HAP-1 (cell line): ENCODE results near the gene ERGIC1.

Experiments
- DNase-seq, 2 experiments: peaks; one replicate each; pipeline ENCODE4 v3.0.0-alpha.2; 2016 to 2020; ENCODE audit warnings: low spot score in 2 of 2
- H3K27me3 ChIP-seq: fragments of 250-450 bp; sonication (Bioruptor Pico); 2 replicates; pipeline ENCODE4 v1.5.1; 2020; ENCODE audit warnings: low read depth, mild to moderate bottlenecking, moderate library complexity
- H3K36me3 ChIP-seq: fragments of 250-450 bp; sonication (Bioruptor Pico); replicated peaks from 2 replicates; pipeline ENCODE4 v1.5.1; 2020; ENCODE audit warnings: mild to moderate bottlenecking
- H3K4me1 ChIP-seq: fragments of 250-450 bp; sonication (Bioruptor Pico); 2 replicates; pipeline ENCODE4 v1.5.1; 2020; ENCODE audit warnings: mild to moderate bottlenecking
- H3K4me3 ChIP-seq: fragments of 250-450 bp; sonication (Bioruptor Pico); 2 replicates; pipeline ENCODE4 v1.5.1; 2020; ENCODE audit warnings: mild to moderate bottlenecking, moderate library complexity
- H3K9me3 ChIP-seq: fragments of 250-450 bp; sonication (Bioruptor Pico); 2 replicates; pipeline ENCODE4 v1.5.1; 2020; ENCODE audit warnings: mild to moderate bottlenecking, moderate library complexity
- in situ Hi-C: fragments of 300-500 bp; cut with MboI; formaldehyde crosslinking; loops from 3 replicates; pipeline ENCODE4 v1.14.3; 2020; ENCODE audit warnings: low sequenced_read_pairs, inconsistent platforms, mixed read lengths

Gene ERGIC1

GRCh38 chr5:172983542-172984243 is 149.6 kb downstream of the ERGIC1 start, which contains the start of gene ATP6V0E1:
Gene ATP6V0E1 (plus strand): TSS chr5:172983771. CDS start chr5:172983861, 90 bp downstream.
- peak; percentile 92 to 98 for DNase-seq
- H3K4me3 ChIP-seq = peak within 1 kb of the TSS; percentile 78
- no peaks in the 10 kb centered on the region for H3K9me3 ChIP-seq
- H3K36me3 ChIP-seq = peaks cover 27% of the 10 kb centered on the region
- no peaks in the 10 kb centered on the region for H3K27me3 ChIP-seq
- peaks cover 7% of the 10 kb centered on the region for H3K4me1 ChIP-seq
- in situ Hi-C loops = loop anchor here (5.0 to 25.0 kb wide), 4 partner anchors 74 to 604 kb away; partner anchors contain the start of genes BNIP1 and CREBRF

GRCh38 chr5:172984244-172984953 is 150.3 kb downstream of the ERGIC1 start:
- Histone ChIP-seq H3K4me3 (peak overlapping the region; percentile 78), H3K4me1 (peaks cover 7% of the 10 kb centered on the region), H3K27me3 (no peaks in the 10 kb centered on the region), H3K9me3 (no peaks in the 10 kb centered on the region), H3K36me3 (peaks cover 29% of the 10 kb centered on the region)
- DNase-seq = peak; percentile 84 to 85
- in situ Hi-C loops = loop anchor here (5.0 to 25.0 kb wide), 4 partner anchors 73 to 603 kb away; partner anchors contain the start of genes BNIP1 and CREBRF

- Histone ChIP-seq H3K4me3 (no peak overlapping the region; the same call in 1 of the 2 replicates), H3K36me3 (peaks cover 29% of the 10 kb centered on the region), H3K9me3 (no peaks in the 10 kb centered on the region), H3K27me3 (no peaks in the 10 kb centered on the region), H3K4me1 (peaks cover 10% of the 10 kb centered on the region)
- no peak for DNase-seq
- in situ Hi-C loops = loop anchor here (10.0 to 25.0 kb wide), 3 partner anchors 159 to 602 kb away; partner anchors contain the start of gene BNIP1
Observed at GRCh38 chr5:172985596-172985995, 151.5 kb downstream of the ERGIC1 start.

GRCh38 chr5:172988276-172988675 is 154.2 kb downstream of the ERGIC1 start:
- no peak for DNase-seq
- H3K27me3 ChIP-seq = no peaks in the 10 kb centered on the region
- no peak overlapping the region for H3K4me3 ChIP-seq
- H3K4me1 ChIP-seq = peaks cover 10% of the 10 kb centered on the region
- no peaks in the 10 kb centered on the region for H3K9me3 ChIP-seq
- H3K36me3 ChIP-seq = peaks cover 46% of the 10 kb centered on the region
- in situ Hi-C loops = loop anchor here (10.0 to 25.0 kb wide), 3 partner anchors 157 to 599 kb away; partner anchors contain the start of gene BNIP1

- no peak for DNase-seq
- no peaks in the 10 kb centered on the region for H3K9me3 ChIP-seq
- no peaks in the 10 kb centered on the region for H3K27me3 ChIP-seq
- peaks cover 58% of the 10 kb centered on the region for H3K36me3 ChIP-seq
- in situ Hi-C loops = loop anchor here (25.0 kb wide), 1 partner anchor 597 kb away; no protein-coding TSS in a partner anchor
- peaks cover 4% of the 10 kb centered on the region for H3K4me1 ChIP-seq
- no peak overlapping the region for H3K4me3 ChIP-seq
Observed at GRCh38 chr5:172990776-172991175, 156.7 kb downstream of the ERGIC1 start.

GRCh38 chr5:172994405-172994804 is 160.4 kb downstream of the ERGIC1 start:
- Histone ChIP-seq H3K4me1 (peaks cover 4% of the 10 kb centered on the region; the same call in 1 of the 2 replicates), H3K9me3 (no peaks in the 10 kb centered on the region), H3K27me3 (no peaks in the 10 kb centered on the region), H3K4me3 (no peak overlapping the region), H3K36me3 (peaks cover 45% of the 10 kb centered on the region)
- in situ Hi-C loops = loop anchor here (25.0 kb wide), 1 partner anchor 593 kb away; no protein-coding TSS in a partner anchor
- no peak for DNase-seq

- Histone ChIP-seq H3K4me1 (no peaks in the 10 kb centered on the region), H3K27me3 (no peaks in the 10 kb centered on the region), H3K4me3 (no peak overlapping the region), H3K9me3 (no peaks in the 10 kb centered on the region), H3K36me3 (peaks cover 23% of the 10 kb centered on the region)
- in situ Hi-C loops = loop anchor here (25.0 kb wide), 1 partner anchor 588 kb away; no protein-coding TSS in a partner anchor
- DNase-seq = no peak
Observed at GRCh38 chr5:172999372-172999973, 165.4 kb downstream of the ERGIC1 start.

- Histone ChIP-seq H3K27me3 (no peaks in the 10 kb centered on the region), H3K4me3 (no peak overlapping the region), H3K36me3 (peaks cover 18% of the 10 kb centered on the region), H3K4me1 (no peaks in the 10 kb centered on the region), H3K9me3 (no peaks in the 10 kb centered on the region)
- no peak for DNase-seq
- in situ Hi-C loops = loop anchor here (25.0 kb wide), 1 partner anchor 587 kb away; no protein-coding TSS in a partner anchor
Observed at GRCh38 chr5:172999974-173000373, 165.9 kb downstream of the ERGIC1 start.

GRCh38 chr5:173001229-173001841 is 167.3 kb downstream of the ERGIC1 start:
- Histone ChIP-seq H3K4me1 (no peaks in the 10 kb centered on the region), H3K9me3 (no peaks in the 10 kb centered on the region), H3K36me3 (peaks cover 6% of the 10 kb centered on the region; the same call in 1 of the 2 replicates), H3K4me3 (no peak overlapping the region), H3K27me3 (no peaks in the 10 kb centered on the region)
- in situ Hi-C loops = no loop called here
- DNase-seq = no peak
